Esophagus mucosa (tissue), 1 donor: ENCODE measurements around the gene SHH. TPM values are rescaled to one million over a fixed set of nuclear protein-coding genes. Genes with fewer than 3 reads are reported as not detected.

Experiments
- ATAC-seq: fragments of 200-7000 bp; cut with Tn5 transposase; one replicate; pipeline ENCODE4 v1.9.1; 2020
- total RNA-seq: library from RNA; stranded (reverse); gene quantifications from one replicate; pipeline ENCODE4 v1.2.4, GENCODE V29; 2023
- donor health status: DM: yes; HTN: yes; CAD: no.

Gene SHH
- total RNA-seq, 1 donor from 2014 or later: not detected

- no peak for ATAC-seq
Measured at GRCh38 chr7:155763122-155763521, 49.1 kb downstream of the SHH start.

- no peak for ATAC-seq
Measured at GRCh38 chr7:155762655-155763054, 49.6 kb downstream of the SHH start.

GRCh38 chr7:155762036-155762435 is 50.2 kb downstream of the SHH start:
- no peak for ATAC-seq

GRCh38 chr7:155761162-155761561 is 51.1 kb downstream of the SHH start:
- ATAC-seq: no peak

- no peak for ATAC-seq
Measured at GRCh38 chr7:155759740-155760430, 52.4 kb downstream of the SHH start.

GRCh38 chr7:155758348-155758747 is 53.9 kb downstream of the SHH start:
- no peak for ATAC-seq

- no peak for ATAC-seq
Measured at GRCh38 chr7:155756322-155756721, 55.9 kb downstream of the SHH start.

GRCh38 chr7:155755026-155755425 is 57.2 kb downstream of the SHH start:
- ATAC-seq: no peak

- ATAC-seq: peak; percentile 55
Measured at GRCh38 chr7:155754165-155754564, 58.1 kb downstream of the SHH start.

- peak; percentile 77 for ATAC-seq
Measured at GRCh38 chr7:155753446-155753965, 58.8 kb downstream of the SHH start.

- ATAC-seq: no peak
Measured at GRCh38 chr7:155752756-155753445, 59.4 kb downstream of the SHH start.

- ATAC-seq: no peak
Measured at GRCh38 chr7:155751409-155751808, 60.9 kb downstream of the SHH start.

GRCh38 chr7:155750255-155751125 is 61.8 kb downstream of the SHH start:
- ATAC-seq: no peak

Other genes with a start within 250 kb of the SHH start
- gene RBM33, start 167.8 kb downstream of the SHH start, total RNA-seq: 29.8 TPM